ENCODE measurements around the gene NUMB.

DNA sequence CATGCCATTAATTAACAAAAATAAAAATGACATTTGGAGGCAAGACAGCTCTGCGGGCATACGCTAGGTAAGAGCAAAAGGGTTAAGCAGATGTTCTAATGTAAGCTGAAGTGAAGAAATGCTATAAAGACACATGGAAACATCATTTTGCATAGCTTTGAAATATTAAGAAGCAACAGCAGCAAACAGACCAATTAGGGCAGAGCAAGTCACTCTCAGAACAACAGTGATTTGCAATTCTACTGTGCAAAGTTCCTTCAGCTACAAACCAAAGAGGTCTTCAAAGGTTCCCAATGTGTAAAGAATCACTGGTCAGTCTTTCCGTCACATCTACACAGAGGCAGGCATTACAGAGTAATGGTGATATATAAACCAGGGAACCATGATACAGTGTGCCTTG, 152.8 kb downstream of the NUMB start:
- TF ChIP-seq POLR2A (IDR thresholded peaks at IDR 0.05; ENCODE audit: low read depth, low read length) (no peak), POLR2AphosphoS5 (IDR thresholded peaks at IDR 0.05; ENCODE audit: insufficient read depth, low read depth, low read length) (no peak)
- TF ChIP-seq, protein P1, sequence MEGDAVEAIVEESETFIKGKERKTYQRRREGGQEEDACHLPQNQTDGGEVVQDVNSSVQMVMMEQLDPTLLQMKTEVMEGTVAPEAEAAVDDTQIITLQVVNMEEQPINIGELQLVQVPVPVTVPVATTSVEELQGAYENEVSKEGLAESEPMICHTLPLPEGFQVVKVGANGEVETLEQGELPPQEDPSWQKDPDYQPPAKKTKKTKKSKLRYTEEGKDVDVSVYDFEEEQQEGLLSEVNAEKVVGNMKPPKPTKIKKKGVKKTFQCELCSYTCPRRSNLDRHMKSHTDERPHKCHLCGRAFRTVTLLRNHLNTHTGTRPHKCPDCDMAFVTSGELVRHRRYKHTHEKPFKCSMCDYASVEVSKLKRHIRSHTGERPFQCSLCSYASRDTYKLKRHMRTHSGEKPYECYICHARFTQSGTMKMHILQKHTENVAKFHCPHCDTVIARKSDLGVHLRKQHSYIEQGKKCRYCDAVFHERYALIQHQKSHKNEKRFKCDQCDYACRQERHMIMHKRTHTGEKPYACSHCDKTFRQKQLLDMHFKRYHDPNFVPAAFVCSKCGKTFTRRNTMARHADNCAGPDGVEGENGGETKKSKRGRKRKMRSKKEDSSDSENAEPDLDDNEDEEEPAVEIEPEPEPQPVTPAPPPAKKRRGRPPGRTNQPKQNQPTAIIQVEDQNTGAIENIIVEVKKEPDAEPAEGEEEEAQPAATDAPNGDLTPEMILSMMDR (IDR thresholded peaks at IDR 0.05; ENCODE audit: extremely low read depth in 1 of 2, insufficient read depth in 1 of 2, low read depth in 1 of 2, low read length in 2 of 2): no peak
- TF ChIP-seq, protein P2, sequence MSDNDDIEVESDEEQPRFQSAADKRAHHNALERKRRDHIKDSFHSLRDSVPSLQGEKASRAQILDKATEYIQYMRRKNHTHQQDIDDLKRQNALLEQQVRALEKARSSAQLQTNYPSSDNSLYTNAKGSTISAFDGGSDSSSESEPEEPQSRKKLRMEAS (IDR thresholded peaks at IDR 0.05; ENCODE audit: insufficient read depth, insufficient read length): no peak

All from endothelial cell of umbilical vein (primary cell).